Endothelial cell of umbilical vein (primary cell): ENCODE results near the gene SATB1.

Experiments
- MAX ChIP-seq: IDR thresholded peaks from 2 replicates; pipeline ENCODE4 v1.6.1; 2011; ENCODE audit not compliant: insufficient read depth, insufficient read length
- POLR2A ChIP-seq: IDR thresholded peaks from 2 replicates; pipeline ENCODE4 v1.6.1; 2012; ENCODE audit warnings: low read depth, mild to moderate bottlenecking, control low read depth, low read length

GRCh38 chr3:18351069-18351628 is 74.0 kb downstream of the SATB1 start:
- TF ChIP-seq POLR2A (no peak), MAX (no peak)
